NB4 (cell line): ENCODE measurements around the gene ULBP2.

Experiments used
- POLR2A ChIP-seq: IDR thresholded peaks from 2 replicates; pipeline ENCODE4 v1.6.1; 2011; ENCODE audit warnings: mild to moderate bottlenecking; ENCODE audit not compliant: insufficient read length; ENCODE audit errors: extremely low read depth
- TF ChIP-seq, protein P1 (sequence below): IDR thresholded peaks from 2 replicates; pipeline ENCODE4 v1.6.1; 2011; ENCODE audit warnings: low read depth, low read length
- TF ChIP-seq, protein P2 (sequence below): IDR thresholded peaks from one replicate; pipeline ENCODE4 v1.5.1; 2012; ENCODE audit warnings: low read depth, low read length

DNA sequence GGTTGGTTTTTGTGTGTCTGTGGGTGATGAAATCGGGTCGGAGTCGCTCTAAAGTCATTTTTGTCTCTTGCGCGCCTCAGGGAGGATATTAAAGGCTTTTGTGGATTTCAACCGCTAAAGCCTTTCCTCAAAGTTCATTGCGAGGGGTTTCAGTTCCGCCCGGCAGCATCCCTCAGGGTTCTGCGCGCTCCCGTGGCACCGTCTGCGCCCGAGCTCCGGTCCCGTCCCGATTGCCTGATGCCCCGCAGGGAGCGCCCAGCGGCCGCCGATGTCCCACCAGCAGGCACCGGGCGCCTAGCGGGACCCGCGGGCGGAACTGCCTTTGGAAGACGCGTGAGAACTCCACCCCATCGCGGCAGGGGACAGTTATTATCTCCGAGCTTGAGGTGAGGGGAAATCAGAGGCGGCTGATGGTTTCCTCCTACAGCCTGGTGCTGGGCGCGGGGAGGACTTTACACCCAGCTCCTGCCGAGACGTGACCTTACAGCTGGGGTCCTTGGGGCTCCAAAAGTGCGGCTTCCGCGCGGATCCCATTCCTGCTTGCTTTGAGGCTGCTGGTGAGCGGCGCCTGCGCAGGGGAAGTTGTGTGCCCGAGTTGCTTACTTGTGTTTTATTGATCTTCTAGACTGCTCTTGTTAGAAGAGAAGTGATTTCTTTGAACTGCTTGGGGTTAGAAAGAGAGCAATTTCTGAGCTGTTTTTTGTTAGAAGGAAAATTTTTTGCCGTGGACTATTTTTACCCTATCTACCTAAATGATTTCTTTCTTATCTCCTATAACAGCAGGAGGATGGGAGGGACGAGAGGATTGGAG is 49.1 kb downstream of the ULBP2 start:
- TF ChIP-seq, protein P1, sequence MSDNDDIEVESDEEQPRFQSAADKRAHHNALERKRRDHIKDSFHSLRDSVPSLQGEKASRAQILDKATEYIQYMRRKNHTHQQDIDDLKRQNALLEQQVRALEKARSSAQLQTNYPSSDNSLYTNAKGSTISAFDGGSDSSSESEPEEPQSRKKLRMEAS: no peak
- TF ChIP-seq, protein P2, sequence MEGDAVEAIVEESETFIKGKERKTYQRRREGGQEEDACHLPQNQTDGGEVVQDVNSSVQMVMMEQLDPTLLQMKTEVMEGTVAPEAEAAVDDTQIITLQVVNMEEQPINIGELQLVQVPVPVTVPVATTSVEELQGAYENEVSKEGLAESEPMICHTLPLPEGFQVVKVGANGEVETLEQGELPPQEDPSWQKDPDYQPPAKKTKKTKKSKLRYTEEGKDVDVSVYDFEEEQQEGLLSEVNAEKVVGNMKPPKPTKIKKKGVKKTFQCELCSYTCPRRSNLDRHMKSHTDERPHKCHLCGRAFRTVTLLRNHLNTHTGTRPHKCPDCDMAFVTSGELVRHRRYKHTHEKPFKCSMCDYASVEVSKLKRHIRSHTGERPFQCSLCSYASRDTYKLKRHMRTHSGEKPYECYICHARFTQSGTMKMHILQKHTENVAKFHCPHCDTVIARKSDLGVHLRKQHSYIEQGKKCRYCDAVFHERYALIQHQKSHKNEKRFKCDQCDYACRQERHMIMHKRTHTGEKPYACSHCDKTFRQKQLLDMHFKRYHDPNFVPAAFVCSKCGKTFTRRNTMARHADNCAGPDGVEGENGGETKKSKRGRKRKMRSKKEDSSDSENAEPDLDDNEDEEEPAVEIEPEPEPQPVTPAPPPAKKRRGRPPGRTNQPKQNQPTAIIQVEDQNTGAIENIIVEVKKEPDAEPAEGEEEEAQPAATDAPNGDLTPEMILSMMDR: no peak
- no peak for TF ChIP-seq POLR2A
